ENCODE measurements around the gene NQO1. TPM values are rescaled to one million over a fixed set of nuclear protein-coding genes. Genes with fewer than 3 reads are reported as not detected.

NQO1 gene
- total and polyA plus RNA-seq, 2 of the 4 experiments (the other 2 are of a cell fraction) = 304 to 426 TPM

- H4K20me1 ChIP-seq (ENCODE audit: insufficient read depth, low read length) = peaks cover 34% of the 10 kb centered on the region; the same call in 1 of the 2 replicates
- H4K8ac ChIP-seq (ENCODE audit: low read depth in 2 of 2, low read length in 2 of 2) = peak overlapping the region; percentile 8 to 86; a peak in 2 of 4 replicates
- peak overlapping the region; percentile 25 for H2BK5ac ChIP-seq (ENCODE audit: low read depth, low read length, poor library complexity, severe bottlenecking)
- H2BK15ac ChIP-seq (ENCODE audit: low read depth, low read length) = peak overlapping the region; percentile 65; the same call in 1 of the 3 replicates
- no peak overlapping the region for H2AFZ ChIP-seq (replicated peaks; ENCODE audit: low read length, poor library complexity)
- peaks cover 30 to 78% of the 10 kb centered on the region in 2 experiments for H3K79me1 ChIP-seq (ENCODE audit: low read depth in 1 of 2, low read length in 2 of 2)
- H2BK20ac ChIP-seq (ENCODE audit: low read depth, low read length) = peak overlapping the region; percentile 11; the same call in 1 of the 2 replicates
- H2AK9ac ChIP-seq (replicated peaks; ENCODE audit: low read depth, low read length, poor library complexity) = no peak overlapping the region
- H4K5ac ChIP-seq (ENCODE audit: low read depth, low read length) = peak overlapping the region; percentile 0; the same call in 1 of the 2 replicates
- H3K9me1 ChIP-seq (ENCODE audit: insufficient read depth, low read length) = 0 out of 2 replicates have a peak, but pooled peaks cover 8% of the 10 kb centered on the region
- H3K4me3 ChIP-seq (ENCODE audit: insufficient read depth, low read depth, low read length) = peak overlapping the region; percentile 58
- peak overlapping the region; percentile 62 for H3K4ac ChIP-seq (ENCODE audit: low read depth, low read length)
- no peaks in the 10 kb centered on the region for H3K27me3 ChIP-seq (ENCODE audit: control insufficient read depth, insufficient read depth, low read length)
- DNase-seq (no peak), ATAC-seq (ENCODE audit: low read depth) (no peak)
- H3K9me3 ChIP-seq (ENCODE audit: control insufficient read depth, insufficient read depth, low read length) = no peaks in the 10 kb centered on the region
- peaks cover 8% of the 10 kb centered on the region; the same call in 1 of the 2 replicates for H3K4me1 ChIP-seq (ENCODE audit: control insufficient read depth, insufficient read depth, low read length)
- H3K18ac ChIP-seq (ENCODE audit: low read depth, low read length) = no peak overlapping the region
- H3K4me2 ChIP-seq (ENCODE audit: low read depth, low read length) = peak overlapping the region; percentile 52
- H3K9ac ChIP-seq (ENCODE audit: low read depth, low read length) = peak overlapping the region; percentile 4; the same call in 1 of the 2 replicates
- ChIA-PET POLR2A (ENCODE audit: unreplicated experiment) (no interaction called here), CTCF (interaction anchor here (1.2 kb wide), 1 partner anchor 29 kb away, joined by 3 read pairs; the partner anchor contains the start of gene NOB1)
- H2AK5ac ChIP-seq (ENCODE audit: low read depth, low read length) = peak overlapping the region; percentile 89
- WGBS, 2 experiments (ENCODE audit: extremely low coverage in 2 of 2, insufficient read length in 1 of 2) = 100% methylated on average over 1 of the region's 6 CpGs; no CpG with 5 or more reads in 1 of the 2 experiments
- in situ Hi-C loops (cut with MboI; ENCODE audit: low sequenced_read_pairs) = no loop called here
- intact Hi-C loops (cut with micrococcal nuclease) = no loop called here
- H3K36me3 ChIP-seq (ENCODE audit: control insufficient read depth, insufficient read depth, low read length) = peaks cover 7% of the 10 kb centered on the region
- H3K23ac ChIP-seq (ENCODE audit: low read depth, low read length) = peak overlapping the region; percentile 40
- TF ChIP-seq RFX5 (IDR thresholded peaks at IDR 0.05; ENCODE audit: low read depth, low read length) (no peak), NFE2L2 (IDR thresholded peaks at IDR 0.05; ENCODE audit: low read depth, low read length) (no peak), MXI1 (IDR thresholded peaks at IDR 0.05; ENCODE audit: borderline replicate concordance, low read depth, low read length) (0 out of 2 replicates have a peak, but pooled peaks have one; percentile 12)
- dilution Hi-C loops (cut with HindIII; ENCODE audit: low sequenced_read_pairs, unreplicated experiment) = no loop called here
- H3K14ac ChIP-seq (replicated peaks; ENCODE audit: low read depth, low read length) = peak overlapping the region; percentile 88
- H3K56ac ChIP-seq (ENCODE audit: extremely low read depth, insufficient read depth, low read length) = no peak overlapping the region
- no TSS peak for BruUV-seq (replicated peaks)
- peak overlapping the region; percentile 27; the same call in 1 of the 2 replicates for H2BK120ac ChIP-seq (ENCODE audit: low read depth, low read length)
- peak overlapping the region; percentile 31; the same call in 1 of the 2 replicates for H3K27ac ChIP-seq (ENCODE audit: insufficient read depth, low read length)
- no peak overlapping the region for H4K91ac ChIP-seq (ENCODE audit: insufficient read depth, low read depth, low read length)
Observed at GRCh38 chr16:69724981-69725479, 1.3 kb downstream of the NQO1 start.
